ENCODE measurements around the gene SOHLH1.

The SOHLH1 gene

GRCh38 chr9:135655317-135655716 is 44.0 kb downstream of the SOHLH1 start:
- TF ChIP-seq CTCF (conservative IDR thresholded peaks at IDR 0.05; ENCODE audit: control insufficient read depth, insufficient read depth, low read depth, low read length): no peak
- no peak for DNase-seq (ENCODE audit: low read depth)
- no peak overlapping the region for H3K4me3 ChIP-seq (ENCODE audit: control insufficient read depth, low read depth, low read length)

- no peak for DNase-seq (ENCODE audit: low read depth)
- no peak for TF ChIP-seq CTCF (conservative IDR thresholded peaks at IDR 0.05; ENCODE audit: control insufficient read depth, insufficient read depth, low read depth, low read length)
- no peak overlapping the region for H3K4me3 ChIP-seq (ENCODE audit: control insufficient read depth, low read depth, low read length)
Observed at GRCh38 chr9:135650408-135650807, 48.9 kb downstream of the SOHLH1 start.

GRCh38 chr9:135649508-135649907 is 49.8 kb downstream of the SOHLH1 start:
- no peak for TF ChIP-seq CTCF (conservative IDR thresholded peaks at IDR 0.05; ENCODE audit: control insufficient read depth, insufficient read depth, low read depth, low read length)
- DNase-seq (ENCODE audit: low read depth): no peak
- no peak overlapping the region for H3K4me3 ChIP-seq (ENCODE audit: control insufficient read depth, low read depth, low read length)

- no peak for DNase-seq (ENCODE audit: low read depth)
- H3K4me3 ChIP-seq (ENCODE audit: control insufficient read depth, low read depth, low read length): no peak overlapping the region
- TF ChIP-seq CTCF (conservative IDR thresholded peaks at IDR 0.05; ENCODE audit: control insufficient read depth, insufficient read depth, low read depth, low read length): no peak
Observed at GRCh38 chr9:135648494-135649410, 50.5 kb downstream of the SOHLH1 start.

GRCh38 chr9:135647884-135648283 is 51.4 kb downstream of the SOHLH1 start:
- no peak for DNase-seq (ENCODE audit: low read depth)
- TF ChIP-seq CTCF (conservative IDR thresholded peaks at IDR 0.05; ENCODE audit: control insufficient read depth, insufficient read depth, low read depth, low read length): no peak
- no peak overlapping the region for H3K4me3 ChIP-seq (ENCODE audit: control insufficient read depth, low read depth, low read length)

- no peak overlapping the region for H3K4me3 ChIP-seq (ENCODE audit: control insufficient read depth, low read depth, low read length)
- DNase-seq (ENCODE audit: low read depth): no peak
- TF ChIP-seq CTCF (conservative IDR thresholded peaks at IDR 0.05; ENCODE audit: control insufficient read depth, insufficient read depth, low read depth, low read length): no peak
Observed at GRCh38 chr9:135644631-135645218, 54.6 kb downstream of the SOHLH1 start.

Measured in fibroblast of mammary gland (primary cell).